GM19372 (cell line): Measurements from ENCODE around the gene SLC15A5.

Source experiments
- ATAC-seq: cut with Tn5 transposase; IDR thresholded peaks from one replicate; pipeline ENCODE4 v1.9.1; 2021; ENCODE audit warnings: mild to moderate bottlenecking, low read depth, moderate library complexity; ENCODE audit not compliant: unreplicated experiment

SLC15A5 gene

GRCh38 chr12:16266085-16266484 lies 11.4 kb downstream of the SLC15A5 start:
- ATAC-seq, result no peak

- ATAC-seq, result no peak
These were observed 15.5 kb downstream of the SLC15A5 start for GRCh38 chr12:16261944-16262475.

GRCh38 chr12:16260206-16260605 lies 17.3 kb downstream of the SLC15A5 start:
- no peak for ATAC-seq

- no peak for ATAC-seq
These were observed 18.5 kb downstream of the SLC15A5 start for GRCh38 chr12:16258963-16259362.

- no peak for ATAC-seq
These were observed 31.2 kb downstream of the SLC15A5 start for GRCh38 chr12:16246264-16246663.

- no peak for ATAC-seq
These were observed 32.3 kb downstream of the SLC15A5 start for GRCh38 chr12:16245209-16245608.

- ATAC-seq, result no peak
These were observed 33.7 kb downstream of the SLC15A5 start for GRCh38 chr12:16243487-16244412.

GRCh38 chr12:16241346-16241745 lies 36.1 kb downstream of the SLC15A5 start:
- no peak for ATAC-seq

GRCh38 chr12:16238661-16239060 lies 38.8 kb downstream of the SLC15A5 start:
- no peak for ATAC-seq

- no peak for ATAC-seq
These were observed 47.8 kb downstream of the SLC15A5 start for GRCh38 chr12:16229676-16230075.

GRCh38 chr12:16228067-16228466 lies 49.4 kb downstream of the SLC15A5 start:
- no peak for ATAC-seq

GRCh38 chr12:16225692-16226091 lies 51.8 kb downstream of the SLC15A5 start:
- no peak for ATAC-seq

GRCh38 chr12:16224196-16224595 lies 53.3 kb downstream of the SLC15A5 start:
- no peak for ATAC-seq

GRCh38 chr12:16221776-16222175 lies 55.7 kb downstream of the SLC15A5 start:
- ATAC-seq, result no peak

GRCh38 chr12:16220120-16220519 lies 57.4 kb downstream of the SLC15A5 start:
- no peak for ATAC-seq

GRCh38 chr12:16218934-16219751 lies 58.3 kb downstream of the SLC15A5 start:
- no peak for ATAC-seq

GRCh38 chr12:16218234-16218633 lies 59.3 kb downstream of the SLC15A5 start:
- ATAC-seq, result no peak

- ATAC-seq, result no peak
These were observed 65.8 kb downstream of the SLC15A5 start for GRCh38 chr12:16211731-16212130.

- ATAC-seq, result no peak
These were observed 78.6 kb downstream of the SLC15A5 start for GRCh38 chr12:16198884-16199283.

- ATAC-seq, result no peak
These were observed 79.9 kb downstream of the SLC15A5 start for GRCh38 chr12:16197600-16197999.

- no peak for ATAC-seq
These were observed 87.6 kb downstream of the SLC15A5 start for GRCh38 chr12:16189849-16190248.
